Activated T-cell treated with anti-CD3 and anti-CD28 coated beads, Interleukin-2, amount 50 U/mL, for 24 hours (primary cell): ENCODE data around the gene PRG2.
"Not testable (repeated sequence)": the region's sequence is repeated elsewhere in the genome, so short reads cannot be mapped to it uniquely, and the experiment has no call there.

Experiments
- DNase-seq: peaks from one replicate; pipeline ENCODE4 v3.0.0-alpha.2; 2020
- H3K27ac Mint-ChIP-seq: 2 replicates; pipeline ENCODE4 v1.8.0; 2020; ENCODE audit warnings: mild to moderate bottlenecking, mixed read lengths
- H3K27me3 Mint-ChIP-seq: 2 replicates; pipeline ENCODE4 v1.8.0; 2020; ENCODE audit warnings: mixed read lengths
- H3K36me3 Mint-ChIP-seq: 2 replicates; pipeline ENCODE4 v1.8.0; 2020; ENCODE audit warnings: low read depth, mixed read lengths
- H3K4me1 Mint-ChIP-seq: 2 replicates; pipeline ENCODE4 v1.8.0; 2020; ENCODE audit warnings: low read depth, mixed read lengths
- H3K4me3 Mint-ChIP-seq: 2 replicates; pipeline ENCODE4 v1.8.0; 2020; ENCODE audit warnings: mild to moderate bottlenecking, moderate library complexity, mixed read lengths
- H3K9me3 Mint-ChIP-seq: 2 replicates; pipeline ENCODE4 v1.8.0; 2020; ENCODE audit warnings: mixed read lengths

PRG2 gene

DNA sequence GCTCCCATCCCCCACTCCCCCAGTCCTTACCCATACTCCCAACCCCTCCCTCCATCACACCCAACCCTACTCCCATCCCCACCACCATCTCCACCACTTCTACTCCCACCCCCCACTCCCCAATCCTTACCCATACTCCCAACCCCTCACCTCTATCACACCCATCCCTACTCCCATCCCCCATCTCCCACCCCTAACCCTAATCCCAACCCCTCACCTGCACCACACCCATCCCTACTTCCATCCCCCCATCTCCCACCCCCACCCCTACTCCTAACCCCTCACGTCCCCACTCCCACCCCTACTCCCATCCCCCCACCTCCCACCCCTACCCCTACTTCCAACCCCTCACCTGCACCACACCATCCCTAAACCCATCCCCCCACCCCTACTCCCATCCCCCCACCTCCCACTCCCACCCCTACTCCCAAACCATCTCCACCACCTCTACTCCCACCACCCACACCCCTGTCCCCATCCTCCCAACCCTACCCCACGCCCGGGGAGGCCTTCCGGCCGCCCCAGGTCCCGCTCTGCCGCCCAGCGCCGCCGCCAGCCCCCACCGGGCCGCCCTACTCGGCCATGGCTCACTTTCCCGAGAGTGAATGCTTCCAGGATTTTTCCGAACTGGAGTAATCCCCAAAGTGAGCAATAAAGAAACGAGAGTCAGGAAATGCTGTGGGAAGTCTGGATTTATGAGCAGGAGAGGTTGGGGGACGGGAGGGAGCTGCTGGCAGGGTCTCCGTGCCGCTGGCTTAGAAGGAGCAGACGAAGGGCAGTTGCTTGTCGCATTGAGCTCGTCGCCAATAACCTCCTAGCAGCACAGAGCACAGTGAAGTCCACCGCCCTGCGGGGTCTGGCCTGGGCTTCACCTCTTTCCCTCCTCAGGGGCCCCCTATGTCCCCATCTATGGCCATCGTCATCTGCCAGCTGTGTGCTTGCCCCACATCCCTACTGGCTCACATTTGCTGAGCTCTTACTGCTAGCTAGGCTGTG is 14.1 kb downstream of the PRG2 start:
- Mint-ChIP-seq H3K9me3 (no peaks in the 10 kb centered on the region), H3K27ac (no peak overlapping the region), H3K4me3 (no peak overlapping the region), H3K27me3 (peaks cover 30% of the 10 kb centered on the region), H3K36me3 (no peaks in the 10 kb centered on the region), H3K4me1 (no peaks in the 10 kb centered on the region)
- DNase-seq, result no peak

DNA sequence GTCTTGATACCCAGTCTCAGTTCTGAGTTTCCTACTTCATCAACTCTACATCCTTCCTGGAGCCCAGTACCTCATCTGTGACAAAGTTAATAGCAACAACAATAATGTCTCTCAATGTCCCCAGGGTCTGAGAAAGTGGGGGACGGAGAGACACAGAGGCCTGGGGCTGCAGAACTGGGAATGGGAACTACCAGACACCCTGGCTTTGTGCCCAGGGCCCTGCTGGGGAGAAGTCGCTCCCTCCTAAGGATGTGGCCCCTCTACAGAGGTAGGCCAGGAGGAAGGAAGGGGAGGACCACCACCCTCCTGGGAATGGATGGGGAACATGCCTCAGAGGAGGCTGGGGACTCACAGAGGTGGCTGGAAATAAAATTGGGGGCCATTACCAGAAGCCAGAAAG is 15.0 kb downstream of the PRG2 start:
- Mint-ChIP-seq H3K27me3 (peaks cover 28% of the 10 kb centered on the region), H3K36me3 (no peaks in the 10 kb centered on the region), H3K4me1 (no peaks in the 10 kb centered on the region), H3K4me3 (no peak overlapping the region), H3K9me3 (no peaks in the 10 kb centered on the region), H3K27ac (no peak overlapping the region)
- DNase-seq, result no peak

DNA sequence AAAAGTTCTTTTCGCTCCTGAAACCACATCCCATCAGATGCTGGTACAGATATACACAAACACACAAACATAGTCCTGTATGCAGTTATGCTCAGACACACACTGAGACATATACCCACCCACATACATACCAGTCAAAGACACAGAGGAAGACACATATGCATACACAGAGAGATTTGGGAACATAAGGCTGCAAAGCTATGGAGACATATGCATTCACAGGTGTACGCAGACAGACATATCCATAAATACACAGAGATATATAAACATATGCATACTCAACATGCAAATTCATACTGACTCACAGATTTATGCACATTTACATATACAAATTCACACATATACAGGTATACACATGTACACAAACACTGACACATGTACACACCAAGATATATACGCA is 15.5 kb downstream of the PRG2 start:
- no peak overlapping the region for H3K4me3 Mint-ChIP-seq
- H3K36me3 Mint-ChIP-seq, result no peaks in the 10 kb centered on the region
- no peak overlapping the region for H3K27ac Mint-ChIP-seq
- no peak for DNase-seq
- no peaks in the 10 kb centered on the region for H3K9me3 Mint-ChIP-seq
- H3K4me1 Mint-ChIP-seq, result no peaks in the 10 kb centered on the region
- H3K27me3 Mint-ChIP-seq, result peaks cover 25% of the 10 kb centered on the region

DNA sequence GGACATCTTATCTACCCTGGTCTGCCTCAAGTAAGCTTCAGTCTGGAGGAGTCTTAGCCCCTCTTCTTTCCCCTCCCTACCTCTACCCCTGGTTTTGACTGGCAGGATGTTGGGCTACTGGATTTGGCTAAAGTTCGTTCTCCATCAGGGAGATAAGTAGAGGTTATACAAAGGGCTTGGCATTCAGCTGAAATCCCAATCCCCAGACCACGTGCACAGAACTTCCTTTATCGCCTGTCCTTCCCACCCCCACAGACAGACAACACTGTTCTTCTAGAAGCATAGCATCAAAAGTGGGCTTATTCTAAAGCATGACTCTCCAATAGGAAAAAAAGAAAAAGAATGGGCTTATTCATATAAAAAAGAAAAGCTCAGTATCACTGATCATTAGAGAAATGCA is 17.3 kb downstream of the PRG2 start:
- H3K27ac Mint-ChIP-seq, result no peak overlapping the region
- DNase-seq, result no peak
- H3K9me3 Mint-ChIP-seq, result no peaks in the 10 kb centered on the region
- no peaks in the 10 kb centered on the region for H3K4me1 Mint-ChIP-seq
- H3K27me3 Mint-ChIP-seq, result peaks cover 12% of the 10 kb centered on the region
- no peaks in the 10 kb centered on the region for H3K36me3 Mint-ChIP-seq
- H3K4me3 Mint-ChIP-seq, result no peak overlapping the region

DNA sequence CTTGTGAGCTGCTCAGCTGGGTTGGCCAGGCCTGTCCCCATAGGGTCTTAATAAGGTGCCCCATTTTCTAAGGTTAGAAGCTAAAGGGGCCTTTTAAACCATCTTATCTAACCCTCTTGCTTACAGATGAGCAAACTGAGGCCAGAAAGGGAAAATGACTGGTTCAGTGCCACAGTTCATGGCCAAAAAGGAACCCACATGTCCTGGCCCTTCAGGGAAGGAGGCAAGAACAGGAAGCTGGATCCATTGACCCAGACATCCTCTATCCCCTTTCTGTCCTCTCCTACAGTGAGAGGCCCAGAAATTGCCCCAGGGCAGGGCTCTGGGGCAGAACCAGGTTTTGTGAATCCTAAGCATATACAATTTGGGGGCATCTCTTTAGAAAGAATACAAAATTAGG is 19.5 kb downstream of the PRG2 start:
- DNase-seq, result no peak
- no peaks in the 10 kb centered on the region for H3K9me3 Mint-ChIP-seq
- H3K36me3 Mint-ChIP-seq, result no peaks in the 10 kb centered on the region
- H3K4me1 Mint-ChIP-seq, result no peaks in the 10 kb centered on the region
- H3K27ac Mint-ChIP-seq, result no peak overlapping the region
- no peaks in the 10 kb centered on the region for H3K27me3 Mint-ChIP-seq
- no peak overlapping the region for H3K4me3 Mint-ChIP-seq

DNA sequence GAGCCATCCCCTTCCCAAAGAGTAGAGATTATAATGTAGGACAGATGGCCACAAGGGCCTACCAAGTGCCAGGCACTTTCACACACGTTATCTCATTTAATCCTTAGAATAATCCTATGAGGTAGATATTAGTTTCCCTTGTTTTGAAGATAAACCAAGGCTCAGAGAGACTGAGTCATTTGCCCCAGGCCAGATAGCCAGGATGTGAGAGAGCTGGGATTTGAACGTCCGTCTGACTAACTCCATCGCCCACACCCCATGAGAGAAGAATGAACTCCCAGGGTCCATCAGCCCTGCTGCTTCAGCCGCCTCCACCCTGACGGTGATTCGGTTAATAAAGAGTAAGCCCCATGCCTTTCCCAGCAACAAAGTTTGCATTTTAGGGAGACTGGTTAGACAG is 20.2 kb downstream of the PRG2 start:
- no peak overlapping the region for H3K27ac Mint-ChIP-seq
- no peaks in the 10 kb centered on the region for H3K4me1 Mint-ChIP-seq
- H3K27me3 Mint-ChIP-seq, result no peaks in the 10 kb centered on the region
- no peaks in the 10 kb centered on the region for H3K36me3 Mint-ChIP-seq
- no peak overlapping the region for H3K4me3 Mint-ChIP-seq
- no peak for DNase-seq
- H3K9me3 Mint-ChIP-seq, result no peaks in the 10 kb centered on the region

DNA sequence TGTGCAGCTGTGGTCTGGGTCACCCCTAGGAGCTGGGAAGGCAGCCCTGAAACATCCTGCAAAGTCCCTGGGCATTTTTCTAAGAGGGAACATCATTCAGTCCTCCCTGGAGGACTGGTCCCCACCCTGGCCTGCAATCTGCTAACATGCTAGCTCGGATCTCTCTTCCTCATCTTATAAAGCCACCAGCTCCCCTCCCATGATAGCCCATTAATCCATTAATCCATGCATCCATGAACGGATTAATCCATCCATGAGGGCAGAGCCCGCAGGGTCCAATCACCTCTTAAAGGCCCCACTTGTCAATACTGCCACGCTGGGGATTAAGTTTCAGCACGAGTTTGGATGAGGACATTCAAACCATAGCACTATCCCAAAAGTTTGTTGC is 21.6 kb downstream of the PRG2 start:
- no peak for DNase-seq
- no peaks in the 10 kb centered on the region for H3K36me3 Mint-ChIP-seq
- H3K4me3 Mint-ChIP-seq, result no peak overlapping the region
- H3K27ac Mint-ChIP-seq, result no peak overlapping the region
- no peaks in the 10 kb centered on the region for H3K9me3 Mint-ChIP-seq
- H3K27me3 Mint-ChIP-seq, result no peaks in the 10 kb centered on the region
- no peaks in the 10 kb centered on the region for H3K4me1 Mint-ChIP-seq

DNA sequence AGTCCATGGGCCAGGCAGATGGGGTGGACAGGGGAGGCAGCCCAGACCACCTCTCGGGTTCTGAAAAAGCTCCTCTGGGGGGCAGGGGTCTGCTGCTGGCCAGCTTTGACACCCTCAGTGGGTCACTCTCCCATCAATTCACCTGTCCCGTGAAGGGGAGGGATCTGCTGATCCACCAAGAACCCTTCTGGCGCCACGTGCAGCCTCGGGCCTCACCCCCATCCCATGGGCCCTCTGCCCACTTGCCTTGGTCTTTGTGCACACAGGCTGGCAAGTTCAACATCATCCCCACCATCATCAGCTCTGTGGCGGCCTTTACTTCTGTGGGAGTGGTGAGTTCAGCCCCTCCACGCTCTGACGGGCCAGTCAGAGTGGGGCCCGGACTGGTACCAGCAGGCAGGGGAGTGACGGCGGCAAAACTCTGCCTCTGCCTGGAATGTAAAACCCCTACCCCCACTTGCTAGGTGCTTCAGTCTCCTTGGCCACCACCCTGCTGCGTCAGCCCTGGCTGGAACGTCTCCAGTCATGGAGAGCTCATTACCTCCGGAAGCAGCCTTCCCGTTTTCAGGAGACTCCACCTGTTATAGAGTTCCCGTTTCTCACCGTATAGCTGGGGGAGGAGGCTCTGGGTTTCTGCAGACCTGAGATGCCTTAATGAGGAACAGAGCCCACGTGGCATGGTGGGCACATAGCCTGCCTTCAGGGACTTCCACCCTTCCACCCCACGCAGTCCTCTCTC is 22.2 kb downstream of the PRG2 start:
- H3K9me3 Mint-ChIP-seq, result no peaks in the 10 kb centered on the region
- no peak for DNase-seq
- no peak overlapping the region for H3K4me3 Mint-ChIP-seq
- H3K27me3 Mint-ChIP-seq, result peaks cover 3% of the 10 kb centered on the region
- H3K27ac Mint-ChIP-seq, result no peak overlapping the region
- H3K36me3 Mint-ChIP-seq, result no peaks in the 10 kb centered on the region
- H3K4me1 Mint-ChIP-seq, result no peaks in the 10 kb centered on the region

DNA sequence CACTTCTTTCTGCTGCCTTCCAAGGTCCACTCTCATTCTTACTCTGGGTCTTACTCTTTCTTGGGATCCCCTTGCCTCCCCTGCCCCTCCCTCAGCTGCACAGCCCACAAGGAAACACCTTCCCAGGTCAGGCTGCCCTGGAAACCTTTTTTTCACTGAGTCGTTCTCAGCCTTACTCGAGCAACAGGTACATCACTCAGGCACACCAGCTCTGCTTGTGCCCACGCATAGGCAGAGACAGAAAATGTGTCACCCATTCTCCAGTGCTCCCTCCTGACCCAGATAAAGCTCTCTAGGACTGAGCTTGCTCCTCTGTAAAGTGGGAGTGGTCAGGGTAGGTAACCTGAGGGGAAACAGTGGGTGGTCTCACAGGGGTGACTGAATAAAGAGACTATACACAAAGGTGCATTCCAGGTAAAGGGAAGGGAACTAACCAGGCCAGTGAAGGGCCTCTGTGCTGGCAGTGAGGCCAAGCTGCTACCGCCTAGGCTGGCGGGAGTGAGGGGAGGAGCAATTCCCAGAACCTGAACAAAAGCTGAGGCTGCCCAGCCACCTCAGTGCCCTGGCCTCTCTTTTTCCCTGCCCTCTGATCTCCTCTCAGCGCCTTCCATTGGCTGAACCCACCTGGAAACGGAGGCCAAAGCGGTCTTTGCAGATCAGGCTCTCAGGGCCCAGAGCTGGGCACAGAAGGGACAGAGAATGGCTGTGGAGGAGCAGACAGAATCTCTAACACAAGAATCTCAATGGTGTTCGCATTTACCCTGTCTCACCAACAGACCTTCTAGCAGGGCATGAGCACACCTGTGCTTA is 25.4 kb downstream of the PRG2 start:
- Mint-ChIP-seq H3K27me3 (peaks cover 5% of the 10 kb centered on the region), H3K4me3 (no peak overlapping the region), H3K4me1 (no peaks in the 10 kb centered on the region), H3K9me3 (no peaks in the 10 kb centered on the region), H3K27ac (no peak overlapping the region), H3K36me3 (no peaks in the 10 kb centered on the region)
- no peak for DNase-seq

DNA sequence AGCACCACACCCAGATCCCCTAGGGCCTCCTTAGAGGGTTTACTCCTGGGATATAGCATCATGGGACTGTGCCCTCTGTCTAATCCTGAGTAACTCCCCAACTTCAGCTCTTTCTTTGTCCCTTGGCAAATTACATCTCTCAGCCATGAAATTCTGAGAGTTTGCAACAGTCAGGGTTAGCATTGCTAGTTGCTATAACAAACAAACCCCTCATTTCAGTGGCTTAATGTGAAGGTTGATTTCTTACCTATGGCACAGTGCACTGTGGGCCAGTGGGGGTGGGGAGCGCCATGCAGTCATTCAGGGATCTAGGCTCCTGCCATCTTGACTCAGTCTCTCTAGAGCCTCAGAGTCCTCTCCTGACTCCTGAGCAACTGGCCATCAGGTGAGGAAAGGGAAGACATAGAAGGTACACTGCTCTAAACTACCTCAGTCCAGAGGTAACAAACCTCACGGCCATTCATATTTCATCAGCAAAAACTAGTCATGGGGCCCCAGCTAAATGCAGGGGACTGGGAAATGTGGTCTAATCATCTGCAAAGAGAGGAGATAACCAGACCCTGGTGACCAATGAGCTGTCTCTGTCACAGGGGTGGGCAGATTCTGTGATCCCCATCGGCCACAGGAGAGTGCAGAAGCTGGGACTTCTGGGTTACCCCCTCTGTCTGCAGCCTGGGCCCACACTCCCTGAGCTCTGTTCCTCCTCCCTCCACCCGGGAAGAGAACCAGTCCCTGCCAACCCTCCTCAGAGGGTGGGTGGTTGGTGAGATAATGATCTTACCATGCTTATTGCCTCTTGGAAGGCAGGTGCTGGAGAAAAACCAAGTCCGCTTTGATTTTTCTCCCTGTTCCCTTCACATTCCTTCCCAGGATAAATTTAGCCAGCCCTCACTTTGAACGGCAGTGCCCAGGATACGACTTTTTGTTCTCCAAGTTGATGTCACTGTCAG is 27.0 kb downstream of the PRG2 start:
- no peaks in the 10 kb centered on the region for H3K4me1 Mint-ChIP-seq
- no peaks in the 10 kb centered on the region for H3K9me3 Mint-ChIP-seq
- H3K36me3 Mint-ChIP-seq, result no peaks in the 10 kb centered on the region
- no peak for DNase-seq
- H3K4me3 Mint-ChIP-seq, result no peak overlapping the region
- no peak overlapping the region for H3K27ac Mint-ChIP-seq
- peaks cover 5% of the 10 kb centered on the region for H3K27me3 Mint-ChIP-seq

DNA sequence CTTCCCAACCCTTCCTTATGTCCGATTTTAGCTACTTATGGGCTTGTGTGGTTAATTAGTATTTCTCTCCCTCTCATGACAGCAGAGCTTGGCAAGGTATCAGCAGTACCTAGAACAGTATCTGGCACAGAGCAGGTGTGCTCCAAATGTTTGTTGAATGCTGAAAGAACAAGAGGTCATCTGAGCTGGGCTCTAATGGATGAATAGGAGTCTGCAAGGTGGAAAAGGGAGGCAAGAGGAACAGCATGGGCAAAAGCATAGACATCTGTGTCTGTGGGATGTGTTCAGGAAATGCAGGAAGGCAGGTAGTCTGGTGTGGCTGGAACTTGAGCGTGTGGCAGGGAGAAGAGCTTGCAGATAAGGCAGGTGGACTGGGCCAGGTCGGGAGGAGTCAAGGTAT is 28.5 kb downstream of the PRG2 start:
- Mint-ChIP-seq H3K36me3 (no peaks in the 10 kb centered on the region), H3K27me3 (peaks cover 5% of the 10 kb centered on the region), H3K4me1 (no peaks in the 10 kb centered on the region), H3K4me3 (no peak overlapping the region), H3K27ac (no peak overlapping the region), H3K9me3 (no peaks in the 10 kb centered on the region)
- no peak for DNase-seq

DNA sequence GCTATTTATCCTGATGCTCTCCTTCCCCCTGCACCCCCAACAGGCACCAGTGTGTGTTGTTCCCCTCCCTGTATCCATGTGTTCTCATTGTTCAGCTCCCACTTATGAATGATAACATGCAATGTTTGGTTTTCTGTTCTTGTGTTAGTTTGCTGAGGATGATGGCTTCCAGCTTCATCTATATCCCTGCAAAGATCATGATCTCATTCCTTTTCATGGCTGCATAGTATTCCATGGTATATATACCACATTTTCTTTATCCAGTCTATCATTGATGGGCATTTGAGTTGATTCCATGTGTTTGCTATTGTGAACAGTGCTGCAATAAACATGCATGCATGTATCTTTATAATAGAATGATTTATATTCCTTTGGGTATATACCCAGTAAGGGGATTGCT is 29.0 kb downstream of the PRG2 start:
- H3K4me1 Mint-ChIP-seq, H3K9me3 Mint-ChIP-seq, H3K4me3 Mint-ChIP-seq, DNase-seq, H3K36me3 Mint-ChIP-seq, H3K27ac Mint-ChIP-seq, H3K27me3 Mint-ChIP-seq: not testable (repeated sequence)

DNA sequence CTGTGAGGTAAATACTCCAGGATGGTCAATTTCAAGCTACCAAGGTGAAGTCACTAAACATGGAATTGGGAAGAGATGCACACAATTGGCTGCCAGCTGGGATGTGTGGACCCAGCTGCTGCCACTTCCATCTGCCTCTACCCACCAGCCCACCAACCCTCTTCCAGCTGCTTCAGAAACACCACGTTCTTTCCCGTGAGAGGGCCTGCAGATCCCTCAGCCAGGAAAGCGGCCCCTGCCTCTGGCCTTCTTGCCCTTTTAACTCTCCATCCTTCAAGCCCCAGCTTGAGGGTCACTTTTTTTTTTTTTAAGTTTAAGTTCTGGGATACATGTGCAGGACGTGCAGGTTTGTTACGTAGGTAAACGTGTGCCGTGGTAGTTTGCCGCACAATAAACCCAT is 29.5 kb downstream of the PRG2 start:
- no peak overlapping the region for H3K4me3 Mint-ChIP-seq
- DNase-seq, result no peak
- no peaks in the 10 kb centered on the region for H3K4me1 Mint-ChIP-seq
- H3K27me3 Mint-ChIP-seq, result peaks cover 9% of the 10 kb centered on the region
- H3K27ac Mint-ChIP-seq, result no peak overlapping the region
- H3K36me3 Mint-ChIP-seq, result no peaks in the 10 kb centered on the region
- no peaks in the 10 kb centered on the region for H3K9me3 Mint-ChIP-seq
